NCI-H146 treated with DMSO at 0.1 percent for 48 hours (cell line): ENCODE data around the gene LIN28B.
"Not testable (repeated sequence)": the region's sequence is repeated elsewhere in the genome, so short reads cannot be mapped to it uniquely, and the experiment has no call there.

Experiments
- DNase-seq: peaks from one replicate; lab custom pipeline; 2025; ENCODE audit not compliant: unreplicated experiment; lab: John Stamatoyannopoulos, UW

The LIN28B gene

GRCh38 chr6:105005451-105005850 is 48.5 kb downstream of the LIN28B start:
- DNase-seq = no peak

- DNase-seq = not testable (repeated sequence)
These were observed 56.6 kb downstream of the LIN28B start for GRCh38 chr6:105013459-105013858.

GRCh38 chr6:105014448-105014847 is 57.5 kb downstream of the LIN28B start:
- peak; percentile 55 for DNase-seq

- no peak for DNase-seq
These were observed 58.0 kb downstream of the LIN28B start for GRCh38 chr6:105014954-105015353.

- DNase-seq = no peak
These were observed 58.6 kb downstream of the LIN28B start for GRCh38 chr6:105015482-105015881.

GRCh38 chr6:105019285-105019684 is 62.4 kb downstream of the LIN28B start:
- no peak for DNase-seq

- no peak for DNase-seq
These were observed 64.5 kb downstream of the LIN28B start for GRCh38 chr6:105021399-105021798.

- DNase-seq = no peak
These were observed 65.5 kb downstream of the LIN28B start for GRCh38 chr6:105022416-105022815.

GRCh38 chr6:105024803-105025202 is 67.9 kb downstream of the LIN28B start:
- DNase-seq = no peak

- no peak for DNase-seq
These were observed 72.0 kb downstream of the LIN28B start for GRCh38 chr6:105028898-105029297.

- DNase-seq = no peak
These were observed 72.7 kb downstream of the LIN28B start for GRCh38 chr6:105029581-105029980.

GRCh38 chr6:105034470-105034869 is 77.6 kb downstream of the LIN28B start:
- DNase-seq = no peak

- DNase-seq = no peak
These were observed 78.4 kb downstream of the LIN28B start for GRCh38 chr6:105035299-105035698.

- no peak for DNase-seq
These were observed 79.4 kb downstream of the LIN28B start for GRCh38 chr6:105036351-105036750.

GRCh38 chr6:105038259-105038658 is 81.4 kb downstream of the LIN28B start:
- DNase-seq = no peak

- DNase-seq = no peak
These were observed 85.0 kb downstream of the LIN28B start for GRCh38 chr6:105041880-105042279.

GRCh38 chr6:105042648-105043047 is 85.7 kb downstream of the LIN28B start:
- DNase-seq = no peak

GRCh38 chr6:105043979-105044378 is 87.1 kb downstream of the LIN28B start:
- no peak for DNase-seq

- DNase-seq = no peak
These were observed 88.6 kb downstream of the LIN28B start for GRCh38 chr6:105045526-105045925.

- DNase-seq = no peak
These were observed 95.1 kb downstream of the LIN28B start for GRCh38 chr6:105051941-105052471.

GRCh38 chr6:105056646-105057045 is 99.7 kb downstream of the LIN28B start:
- no peak for DNase-seq

GRCh38 chr6:105057160-105057559 is 100.3 kb downstream of the LIN28B start:
- no peak for DNase-seq

- DNase-seq = no peak
These were observed 101.4 kb downstream of the LIN28B start for GRCh38 chr6:105058316-105058715.

- no peak for DNase-seq
These were observed 101.9 kb downstream of the LIN28B start for GRCh38 chr6:105058846-105059245.
